ENCODE measurements around the gene LONRF3.

LONRF3 gene

DNA sequence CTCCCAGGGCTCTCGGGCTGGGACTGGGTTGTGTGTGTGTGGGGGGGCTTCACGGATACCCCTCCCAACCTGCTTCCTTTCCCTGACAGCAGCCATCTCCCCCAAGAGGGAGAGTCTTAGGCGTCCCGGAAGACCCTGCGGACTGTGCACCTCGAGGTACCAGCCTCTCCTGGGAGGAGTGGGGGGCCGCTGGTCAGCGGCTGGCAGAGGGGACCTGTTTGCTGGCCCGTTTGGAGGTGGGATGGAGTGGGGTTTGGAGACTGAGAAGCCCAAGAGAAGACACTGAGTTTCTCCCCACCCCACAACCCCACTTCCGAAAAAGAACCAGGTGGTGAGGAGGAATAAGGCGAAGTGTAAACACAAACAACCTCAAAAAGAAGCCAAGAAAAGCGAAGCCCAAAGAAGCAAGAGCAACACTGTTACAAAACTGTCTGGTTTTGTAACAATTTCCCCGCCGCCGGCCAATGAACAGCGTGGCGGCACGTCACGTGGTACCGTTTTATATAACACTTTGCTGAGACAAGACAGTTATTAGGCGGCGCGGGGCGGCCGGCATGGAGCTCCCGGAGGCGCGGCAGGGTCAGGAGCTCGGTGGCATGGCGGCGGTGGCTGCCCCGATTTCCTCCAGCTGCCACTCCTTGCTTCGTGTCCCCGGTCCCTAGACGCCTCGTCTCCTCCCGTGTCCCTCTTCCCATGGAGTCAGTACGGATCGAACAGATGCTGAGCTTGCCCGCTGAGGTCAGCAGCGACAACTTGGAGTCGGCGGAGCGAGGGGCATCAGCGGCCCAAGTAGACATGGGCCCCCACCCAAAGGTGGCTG is at the start of gene LONRF3:
LONRF3 (plus strand) TSS at position 531 of the 820 bp plus-strand sequence; CDS start at position 694, 163 bp downstream.
- DNase-seq, result peak; percentile 51

DNA sequence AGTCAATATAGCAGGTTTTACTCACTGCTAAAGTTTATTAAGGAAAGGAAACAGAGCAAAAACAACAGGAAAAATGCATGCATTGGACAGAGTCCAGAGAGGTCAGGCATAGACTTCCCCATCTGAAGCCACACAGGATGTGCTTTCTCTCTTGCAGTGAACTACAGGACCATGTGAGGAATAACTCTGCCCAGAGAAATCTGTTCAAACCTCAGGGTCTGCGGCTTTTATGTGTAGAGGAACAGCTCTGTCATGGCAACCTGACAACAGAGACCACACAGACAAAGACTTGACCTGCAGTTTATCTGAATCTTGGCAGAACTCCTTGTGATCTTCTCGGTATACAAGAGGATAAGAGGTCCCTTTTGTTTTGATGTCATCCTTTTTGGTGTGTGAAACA is 46.3 kb upstream of the LONRF3 start:
- DNase-seq, result no peak

GRCh38 chrX:118935352-118935751 is 39.1 kb upstream of the LONRF3 start:
- no peak for DNase-seq

- DNase-seq, result no peak
Measured at GRCh38 chrX:118941147-118941546, 33.3 kb upstream of the LONRF3 start.

DNA sequence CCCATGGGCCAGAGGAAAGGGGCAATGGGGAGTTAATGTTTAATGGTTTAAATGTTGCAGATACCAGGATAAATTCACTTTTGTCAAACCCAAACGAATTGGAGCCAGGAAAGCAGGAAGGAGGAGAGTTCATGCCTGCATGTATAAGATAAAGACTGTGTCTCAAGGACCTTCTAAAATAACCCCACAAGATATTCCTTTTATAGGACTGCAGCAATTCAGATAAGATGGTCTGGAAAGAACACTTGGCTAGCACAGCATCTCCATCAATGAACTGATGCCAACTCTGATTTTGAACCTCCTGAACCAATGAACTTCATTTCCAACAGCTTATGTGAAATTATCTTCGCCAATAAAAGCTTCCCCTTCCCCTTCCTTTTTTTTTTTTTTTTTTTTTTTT is 31.3 kb upstream of the LONRF3 start:
- DNase-seq, result no peak

DNA sequence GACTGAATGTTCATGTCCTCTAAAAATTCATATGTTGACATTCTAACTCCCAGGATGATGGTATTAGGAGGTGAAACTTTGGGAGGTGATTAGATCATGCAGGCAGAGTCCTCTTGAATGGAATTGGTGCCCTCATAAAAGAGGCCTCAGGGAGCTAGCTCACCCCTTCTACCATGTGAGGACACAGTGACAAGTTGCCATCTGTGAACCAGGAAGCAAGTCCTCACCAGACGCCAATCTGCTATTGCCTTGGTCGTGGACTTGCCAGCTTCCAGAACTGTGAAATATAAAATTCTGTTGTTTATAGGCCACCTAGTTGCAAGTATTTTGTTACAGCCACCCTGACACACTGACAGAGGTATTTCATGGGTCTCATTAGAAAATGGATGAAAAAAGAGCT is 28.5 kb upstream of the LONRF3 start:
- DNase-seq, result no peak

GRCh38 chrX:118948270-118948669 is 26.1 kb upstream of the LONRF3 start:
- DNase-seq, result no peak

- no peak for DNase-seq
Measured at GRCh38 chrX:118961866-118962560, 12.4 kb upstream of the LONRF3 start.

- no peak for DNase-seq
Measured at GRCh38 chrX:118963159-118963558, 11.3 kb upstream of the LONRF3 start.

GRCh38 chrX:118964252-118964651 is 10.2 kb upstream of the LONRF3 start:
- DNase-seq, result no peak

- no peak for DNase-seq
Measured at GRCh38 chrX:118965395-118965794, 9.0 kb upstream of the LONRF3 start.

DNA sequence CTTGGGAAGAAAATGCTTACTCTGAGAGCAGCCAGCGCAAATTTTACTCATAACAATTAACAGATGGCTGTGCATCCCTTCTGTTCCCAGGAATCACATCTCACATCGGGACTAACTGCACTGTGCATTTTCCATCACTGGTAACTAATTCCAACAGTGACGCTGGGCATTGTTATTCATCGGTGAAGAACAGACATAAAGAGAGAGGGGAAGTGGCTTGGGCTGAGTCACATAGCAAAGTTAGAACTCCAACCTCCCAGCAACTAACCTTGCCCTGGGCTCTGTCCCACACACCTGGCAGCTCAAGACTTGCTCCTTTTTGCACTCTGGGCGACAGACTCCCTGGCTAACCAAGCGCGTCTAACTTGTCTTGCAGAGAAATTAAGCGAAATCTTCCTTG is 6.4 kb upstream of the LONRF3 start:
- no peak for DNase-seq

GRCh38 chrX:118971552-118971951 is 2.9 kb upstream of the LONRF3 start:
- no peak for DNase-seq

DNA sequence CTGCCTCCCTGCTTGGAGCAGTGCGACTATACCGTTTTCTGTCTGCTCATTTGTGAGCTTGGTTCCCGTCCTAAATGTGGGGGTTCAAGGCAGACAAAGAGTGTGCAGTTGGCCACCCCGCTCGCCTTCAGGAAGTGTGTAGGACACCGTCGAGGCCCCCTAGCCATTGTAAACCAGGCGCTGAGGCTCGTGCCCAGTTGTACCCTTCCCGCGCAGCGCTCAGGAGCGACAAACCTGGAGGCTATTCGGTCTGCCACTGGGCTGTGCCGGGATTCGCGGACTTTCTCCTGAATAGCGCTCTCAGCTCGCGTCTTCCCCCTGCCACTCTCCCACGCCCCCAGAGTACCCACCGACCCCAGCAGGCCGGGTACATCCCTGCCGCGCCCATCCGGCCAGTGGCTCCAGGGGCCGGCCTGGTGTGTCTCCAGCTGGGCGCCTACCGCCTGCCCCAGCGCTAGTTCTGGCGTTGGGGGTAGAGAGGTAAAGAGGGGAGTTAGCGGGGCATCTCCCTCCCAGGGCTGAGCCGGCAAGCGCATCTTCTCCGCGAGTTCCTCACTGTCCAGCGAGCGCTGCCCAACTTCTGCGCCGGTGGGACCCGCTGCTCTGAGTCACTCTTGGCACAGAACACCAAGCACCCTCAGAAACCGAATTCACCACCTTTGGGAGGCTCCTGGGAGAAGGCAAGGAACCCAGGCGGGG is 880 bp upstream of the LONRF3 start:
- DNase-seq, result no peak

GRCh38 chrX:118974908-118975671 is 672 bp downstream of the LONRF3 start:
- DNase-seq, result peak; percentile 18

GRCh38 chrX:118975831-118976598 is 1.6 kb downstream of the LONRF3 start:
- peak; percentile 61 for DNase-seq

DNA sequence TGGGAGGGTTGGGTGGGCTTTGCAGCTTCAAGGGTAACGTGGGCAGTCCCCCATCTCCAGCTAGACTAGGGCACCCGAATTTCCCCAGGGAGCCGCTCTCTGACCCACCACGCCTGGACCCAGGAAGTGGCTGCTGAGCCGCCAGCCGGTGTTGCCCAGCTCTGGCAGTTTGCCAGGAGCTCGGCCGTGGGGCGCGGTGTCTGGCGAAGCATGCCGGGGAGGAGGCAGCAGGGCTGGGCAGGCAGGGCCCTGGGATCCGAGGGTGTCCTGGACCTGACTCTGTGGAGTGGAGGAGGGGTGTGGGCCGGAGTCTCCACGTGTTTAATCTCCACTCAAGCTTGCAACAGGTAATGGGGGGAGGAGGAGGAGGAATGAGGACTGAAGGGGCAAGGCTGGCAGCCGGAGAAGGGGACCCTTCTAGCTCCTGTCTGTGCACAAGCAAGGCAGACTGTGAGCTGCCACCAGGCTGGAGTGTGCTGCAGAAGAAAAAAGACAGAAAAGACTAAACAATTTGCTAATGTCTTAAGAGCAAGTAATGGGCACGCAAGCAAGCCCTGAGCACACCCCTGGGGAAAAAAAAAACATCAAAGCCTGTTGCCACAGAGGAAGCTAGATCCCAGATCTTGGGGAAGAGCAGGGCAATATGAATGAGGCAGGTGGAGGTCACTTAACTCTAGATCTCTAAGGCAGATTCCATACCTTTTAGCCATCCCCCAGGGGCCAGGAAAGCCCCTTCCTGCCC is 2.4 kb downstream of the LONRF3 start:
- peak; percentile 14 for DNase-seq

- no peak for DNase-seq
Measured at GRCh38 chrX:118977424-118977823, 3.0 kb downstream of the LONRF3 start.

DNA sequence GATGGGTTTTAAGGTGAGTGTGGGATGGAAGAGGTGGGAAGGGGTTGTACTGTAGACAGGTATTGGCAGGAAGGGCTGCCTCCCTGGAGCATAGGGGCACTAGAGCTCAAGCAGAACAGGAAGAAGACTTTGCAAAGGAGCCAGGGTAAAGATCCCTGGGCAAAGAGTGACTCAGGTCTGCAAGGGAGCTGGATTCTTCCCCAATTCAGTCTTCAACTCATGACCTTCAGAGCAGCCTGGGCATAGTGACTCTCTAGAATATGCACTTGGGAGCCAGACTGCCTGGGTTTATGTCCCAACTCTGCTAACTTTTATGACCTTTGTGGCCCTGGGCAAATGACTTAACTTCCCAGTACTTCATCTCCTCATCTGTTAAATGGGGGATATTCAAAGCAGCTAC is 4.0 kb downstream of the LONRF3 start:
- DNase-seq, result no peak

DNA sequence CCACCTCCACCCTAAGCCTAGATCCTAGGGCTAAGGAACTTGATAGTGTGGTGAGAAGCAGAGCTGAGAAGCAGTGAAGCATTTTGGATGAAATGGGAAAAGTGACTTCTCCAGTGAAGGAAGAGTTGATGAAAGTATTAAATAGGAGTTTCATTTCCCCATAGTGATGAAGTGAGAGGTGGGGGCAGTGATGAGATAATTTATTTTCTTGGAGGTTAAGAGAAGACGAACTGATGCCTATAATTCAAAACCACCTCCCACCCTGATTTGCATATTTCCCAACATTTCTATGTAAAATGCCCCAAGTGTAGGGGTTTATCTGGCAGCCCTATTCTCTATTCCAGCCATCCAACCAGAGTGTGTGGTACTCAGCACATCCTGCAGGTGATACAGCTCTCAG is 6.3 kb downstream of the LONRF3 start:
- DNase-seq, result no peak

DNA sequence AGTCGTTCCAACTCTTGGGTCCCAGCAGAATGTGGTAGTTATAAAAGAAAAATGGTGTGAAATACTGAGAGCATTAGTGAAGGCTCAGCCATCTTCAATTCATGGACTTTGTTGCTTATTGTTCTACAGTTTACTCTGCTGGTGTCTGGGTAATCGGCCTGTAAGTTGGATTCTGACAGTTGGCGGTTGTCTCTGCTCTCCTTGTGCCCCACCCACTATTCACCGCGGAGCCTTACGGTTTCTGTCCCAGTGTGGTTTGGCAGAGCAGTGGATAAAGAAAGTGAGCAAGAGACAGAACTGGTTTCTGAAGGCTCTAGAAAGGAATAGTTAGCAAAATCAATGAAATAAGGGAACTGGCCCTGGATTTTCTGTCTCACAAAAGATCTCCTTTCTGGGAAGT is 9.1 kb downstream of the LONRF3 start:
- DNase-seq, result no peak
